Astrocyte (in vitro differentiated cells and primary cell): ENCODE results near the gene GPBP1. TPM values are rescaled to one million over a fixed set of nuclear protein-coding genes. Genes with fewer than 3 reads are reported as not detected.
A peak's percentile ranks its signal among the peaks of the same experiment; 100 is the strongest.

Experiments used
- DNase-seq: peaks from one replicate; pipeline ENCODE4 v3.0.0-alpha.2; 2010; ENCODE audit warnings: low read depth
- FAIRE-seq: peaks from 2 replicates; lab custom pipeline; 2011; peaks lifted over from hg19 to GRCh38; lab: Jason Lieb, UNC
- H2AFZ ChIP-seq: 2 replicates; pipeline ENCODE4 v1.6.0; 2012; ENCODE audit warnings: low read depth, low read length, inconsistent platforms
- H3K27ac ChIP-seq: 2 replicates; pipeline ENCODE4 v1.5.1; 2011; ENCODE audit warnings: low read depth, low read length, inconsistent platforms
- H3K27me3 ChIP-seq: 2 replicates; pipeline ENCODE4 v1.6.0; 2011; ENCODE audit warnings: low read length, inconsistent platforms; ENCODE audit not compliant: insufficient read depth
- H3K36me3 ChIP-seq: 2 replicates; pipeline ENCODE4 v1.5.1; 2011; ENCODE audit warnings: low read length, inconsistent platforms; ENCODE audit not compliant: insufficient read depth
- H3K4me1 ChIP-seq: 2 replicates; pipeline ENCODE4 v1.5.1; 2011; ENCODE audit warnings: low read length, inconsistent platforms; ENCODE audit not compliant: insufficient read depth
- H3K4me2 ChIP-seq: 2 replicates; pipeline ENCODE4 v1.6.0; 2012; ENCODE audit warnings: low read length, inconsistent platforms
- H3K4me3 ChIP-seq: 2 replicates; pipeline ENCODE4 v1.5.1; 2011; ENCODE audit warnings: low read depth, mild to moderate bottlenecking, low read length, inconsistent platforms; ENCODE audit not compliant: insufficient read depth
- H3K79me2 ChIP-seq: 2 replicates; pipeline ENCODE4 v1.6.0; 2012; ENCODE audit warnings: mild to moderate bottlenecking, low read length, inconsistent platforms; ENCODE audit not compliant: insufficient read depth
- H3K9ac ChIP-seq: 2 replicates; pipeline ENCODE4 v1.6.0; 2012; ENCODE audit warnings: mild to moderate bottlenecking, low read length, inconsistent platforms
- H3K9me3 ChIP-seq: 2 replicates; pipeline ENCODE4 v1.5.1; 2012; ENCODE audit warnings: low read depth, mild to moderate bottlenecking, low read length, inconsistent platforms; ENCODE audit not compliant: insufficient read depth
- H4K20me1 ChIP-seq: 2 replicates; pipeline ENCODE4 v1.6.0; 2012; ENCODE audit warnings: low read length, inconsistent platforms; ENCODE audit not compliant: insufficient read depth
- H3K27ac Mint-ChIP-seq: one replicate; pipeline ENCODE4 v1.8.0; 2021; ENCODE audit warnings: mild to moderate bottlenecking, mixed read lengths; ENCODE audit not compliant: unreplicated experiment
- H3K27me3 Mint-ChIP-seq: one replicate; pipeline ENCODE4 v1.8.0; 2021; ENCODE audit warnings: low read depth, mixed read lengths; ENCODE audit not compliant: unreplicated experiment
- H3K36me3 Mint-ChIP-seq: one replicate; pipeline ENCODE4 v1.8.0; 2021; ENCODE audit warnings: low read depth, mixed read lengths; ENCODE audit not compliant: unreplicated experiment
- H3K4me1 Mint-ChIP-seq: one replicate; pipeline ENCODE4 v1.8.0; 2021; ENCODE audit warnings: low read depth, mixed read lengths; ENCODE audit not compliant: unreplicated experiment
- H3K4me3 Mint-ChIP-seq: one replicate; pipeline ENCODE4 v1.8.0; 2021; ENCODE audit warnings: mild to moderate bottlenecking, moderate library complexity, mixed read lengths; ENCODE audit not compliant: unreplicated experiment
- H3K9me3 Mint-ChIP-seq: one replicate; pipeline ENCODE4 v1.8.0; 2021; ENCODE audit warnings: mild to moderate bottlenecking, mixed read lengths; ENCODE audit not compliant: unreplicated experiment
- CTCF ChIP-seq: IDR thresholded peaks from 2 replicates; pipeline ENCODE4 v1.5.1; 2011; ENCODE audit warnings: low read depth, mild to moderate bottlenecking, inconsistent platforms, low read length, moderate library complexity; ENCODE audit not compliant: insufficient read depth
- EZH2 ChIP-seq: IDR thresholded peaks from 2 replicates; pipeline ENCODE4 v1.6.1; 2012; ENCODE audit warnings: mild to moderate bottlenecking, low read length, inconsistent platforms; ENCODE audit not compliant: insufficient read depth
- total RNA-seq: library from RNA; stranded (reverse); gene quantifications from 2 replicates; pipeline ENCODE4 v1.2.1, GENCODE V29; 2021

The GPBP1 gene
- total RNA-seq, 1 donor from 2014 or later: 59.8 TPM

GRCh38 chr5:57219386-57219785 is 45.5 kb downstream of the GPBP1 start:
- no peaks in the 10 kb centered on the region for H3K27me3 ChIP-seq
- H3K4me1 ChIP-seq: peaks cover 9% of the 10 kb centered on the region
- no peak overlapping the region for H2AFZ ChIP-seq
- Mint-ChIP-seq H3K36me3 (peaks cover 8% of the 10 kb centered on the region), H3K27me3 (no peaks in the 10 kb centered on the region), H3K4me1 (peaks cover 14% of the 10 kb centered on the region), H3K27ac (no peak overlapping the region), H3K4me3 (no peak overlapping the region), H3K9me3 (no peaks in the 10 kb centered on the region)
- no peaks in the 10 kb centered on the region for H3K9me3 ChIP-seq
- peaks cover 4% of the 10 kb centered on the region for H3K36me3 ChIP-seq
- peak overlapping the region; percentile 2 for H3K27ac ChIP-seq
- no peak overlapping the region for H3K9ac ChIP-seq
- FAIRE-seq: no peak
- TF ChIP-seq CTCF (no peak), EZH2 (no peak)
- no peak overlapping the region for H3K4me2 ChIP-seq
- DNase-seq: no peak
- H3K4me3 ChIP-seq: no peak overlapping the region
- peaks cover 71% of the 10 kb centered on the region for H4K20me1 ChIP-seq
- peaks cover 90% of the 10 kb centered on the region for H3K79me2 ChIP-seq

- no peaks in the 10 kb centered on the region for H3K27me3 ChIP-seq
- DNase-seq: peak; percentile 25
- no peak overlapping the region for H3K27ac ChIP-seq
- no peak overlapping the region for H3K4me3 ChIP-seq
- Mint-ChIP-seq H3K27me3 (no peaks in the 10 kb centered on the region), H3K4me1 (peaks cover 3% of the 10 kb centered on the region), H3K9me3 (no peaks in the 10 kb centered on the region), H3K27ac (no peak overlapping the region), H3K4me3 (no peak overlapping the region), H3K36me3 (peaks cover 1% of the 10 kb centered on the region)
- H3K4me2 ChIP-seq: no peak overlapping the region
- no peak overlapping the region for H3K9ac ChIP-seq
- H3K9me3 ChIP-seq: no peaks in the 10 kb centered on the region
- H3K79me2 ChIP-seq: peaks cover 87% of the 10 kb centered on the region
- peaks cover 69% of the 10 kb centered on the region for H4K20me1 ChIP-seq
- FAIRE-seq: peak; percentile 84
- TF ChIP-seq CTCF: peak; percentile 90
- TF ChIP-seq EZH2: no peak
- no peaks in the 10 kb centered on the region for H3K36me3 ChIP-seq
- no peak overlapping the region for H2AFZ ChIP-seq
- H3K4me1 ChIP-seq: peaks cover 6% of the 10 kb centered on the region
Observed at GRCh38 chr5:57221049-57221568, 47.2 kb downstream of the GPBP1 start.

- Histone ChIP-seq H3K27ac (no peak overlapping the region), H3K4me1 (no peaks in the 10 kb centered on the region), H3K27me3 (no peaks in the 10 kb centered on the region), H2AFZ (no peak overlapping the region), H3K9me3 (no peaks in the 10 kb centered on the region), H4K20me1 (peaks cover 62% of the 10 kb centered on the region), H3K36me3 (no peaks in the 10 kb centered on the region), H3K4me3 (no peak overlapping the region), H3K9ac (no peak overlapping the region), H3K79me2 (peaks cover 80% of the 10 kb centered on the region), H3K4me2 (no peak overlapping the region)
- no peaks in the 10 kb centered on the region for H3K27me3 Mint-ChIP-seq
- TF ChIP-seq EZH2 (no peak), CTCF (no peak)
- peaks cover 2% of the 10 kb centered on the region for H3K4me1 Mint-ChIP-seq
- FAIRE-seq (no peak), DNase-seq (no peak)
- H3K9me3 Mint-ChIP-seq: peaks cover 3% of the 10 kb centered on the region
- no peak overlapping the region for H3K27ac Mint-ChIP-seq
- H3K36me3 Mint-ChIP-seq: peaks cover 1% of the 10 kb centered on the region
- no peak overlapping the region for H3K4me3 Mint-ChIP-seq
Observed at GRCh38 chr5:57225553-57225952, 51.7 kb downstream of the GPBP1 start.
